Spleen (tissue), 11 donors: Measurements from ENCODE around the gene IDUA. TPM values are rescaled to one million over a fixed set of nuclear protein-coding genes. Genes with fewer than 3 reads are reported as not detected.
A peak's percentile ranks its signal among the peaks of the same experiment; 100 is the strongest.

Source experiments
- DNase-seq: peaks from one replicate; pipeline ENCODE4 v3.0.0-alpha.2; 2020
- H3K27ac ChIP-seq, 8 donors: fragments of 200-600 bp; sonication (generic) in 7 of 8; 1 replicate in 4 of 8; 2 replicates in 4 of 8; pipeline versions ENCODE4 v1.5.0 to v1.8.0; 2016 to 2021; ENCODE audit warnings: inconsistent platforms in 4 of 8, mild to moderate bottlenecking in 4 of 8, moderate library complexity in 1 of 8
- H3K27me3 ChIP-seq, 7 donors: fragments of 200-600 bp; sonication (generic) in 6 of 7; replicated peaks in 1 of 7; 1 replicate in 4 of 7; 2 replicates in 3 of 7; pipeline versions ENCODE4 v1.5.0 to v1.8.0; 2016 to 2021; ENCODE audit warnings: inconsistent platforms in 3 of 7, mild to moderate bottlenecking in 1 of 7
- H3K36me3 ChIP-seq, 6 donors: fragments of 200-600 bp; sonication (generic) in 5 of 6; 1 replicate in 4 of 6; 2 replicates in 2 of 6; pipeline versions ENCODE4 v1.5.0 to v1.8.0; 2016 to 2021; ENCODE audit warnings: inconsistent platforms in 2 of 6
- H3K4me1 ChIP-seq, 6 donors: fragments of 200-600 bp; sonication (generic) in 5 of 6; 1 replicate in 3 of 6; 2 replicates in 3 of 6; pipeline versions ENCODE4 v1.5.0 to v1.8.0; 2016 to 2021; ENCODE audit warnings: inconsistent platforms in 3 of 6
- H3K4me3 ChIP-seq, 8 donors: fragments of 200-600 bp; sonication (generic) in 7 of 8; 1 replicate in 4 of 8; 2 replicates in 4 of 8; pipeline versions ENCODE4 v1.5.0 to v1.8.0; 2016 to 2021; ENCODE audit warnings: inconsistent platforms in 4 of 8, mild to moderate bottlenecking in 4 of 8, moderate library complexity in 2 of 8
- H3K9me3 ChIP-seq, 8 donors: fragments of 200-600 bp; sonication (generic) in 7 of 8; 1 replicate in 4 of 8; 2 replicates in 4 of 8; pipeline versions ENCODE4 v1.5.0 to v1.8.0; 2016 to 2021; ENCODE audit warnings: inconsistent platforms in 4 of 8
- CTCF ChIP-seq, 11 experiments: fragments of 200-600 bp in 7 of 11; fragments of 450-650 bp in 4 of 11; sonication (generic) in 4 of 11; IDR thresholded peaks in 8 of 11; conservative IDR thresholded peaks in 3 of 11; 1 replicate in 7 of 11; 2 replicates in 4 of 11; pipeline versions ENCODE4 v1.4.0 to v1.8.0; 2016 to 2021; ENCODE audit warnings: antibody characterized with exemption in 11 of 11, inconsistent platforms in 4 of 11, mild to moderate bottlenecking in 1 of 11
- POLR2A ChIP-seq, 3 donors: fragments of 450-650 bp; IDR thresholded peaks; one replicate each; pipeline ENCODE4 v1.5.1; 2017; ENCODE audit warnings: antibody characterized with exemption in 3 of 3, mild to moderate bottlenecking in 1 of 3
- POLR2AphosphoS5 ChIP-seq, 3 donors: sonication (generic); formaldehyde crosslinking; IDR thresholded peaks; one replicate each; pipeline ENCODE4 v1.5.1; 2017; ENCODE audit warnings: antibody characterized with exemption in 3 of 3
- WGBS, 5 donors: extraction: QIAGEN DNeasy Blood & Tissue Kit in 3 of 5; methylation state at CpG; one replicate each; pipeline versions ENCODE4 v1.1.5 to v1.1.7; 2013 to 2018; 5-methylcytosine and 5-hydroxymethylcytosine counted together
- intact Hi-C: fragments of 100-400 bp; cut with DNase I; formaldehyde crosslinking; loops from one replicate; pipeline ENCODE4 v1.15.0; 2023; ENCODE audit warnings: low total_unique reads
- polyA plus RNA-seq, 3 donors: library from polyadenylated mRNA; stranded (reverse); fragments of 200-250 nt; gene quantifications; one replicate each; pipeline ENCODE4 v1.2.1, GENCODE V29; 2013
- total RNA-seq, 7 donors: library from RNA; depleted of rRNA in 3 of 7; stranded (reverse); fragments of >200 nt in 3 of 7; fragmentation: NEBNext Ultra II Directional in 4 of 7; extraction: Animal tissue kit (Norgen Biotek cat#: 25700) in 4 of 7; gene quantifications; one replicate each; pipeline versions ENCODE4 v1.1.0 to v1.2.1, GENCODE V29; 2016 to 2021
- donor health status: healthy with polysubstance abuse.
- donor health status: DM: no; HTN: no; CAD: no; lungs with moderate emphysema.
- donor health status: DM: no; HTN: no; CAD: no.
- donor health status: Bipolar disorder and iron deficiency.
- donor health status: healthy.
- donor health status: DM: no; HTN: no; CAD: no.
- donor health status: DM: yes; HTN: yes; CAD: no.

Gene IDUA
- total and polyA plus RNA-seq, 10 donors, result 11.5 to 58.3 (median 24.4) TPM

GRCh38 chr4:1027219-1027914 is 40.5 kb downstream of the IDUA start:
- no peak overlapping the region for H3K27ac ChIP-seq
- H3K27me3 ChIP-seq, result peaks cover 0 to 41% (median 33%) of the 10 kb centered on the region in 7 donors
- H3K36me3 ChIP-seq, result peaks cover 0 to 26% (median 14%) of the 10 kb centered on the region in 6 donors
- 71 to 75% (median 72%) methylated on average over 13 to 26 of the region's 26 CpGs for WGBS, 5 donors
- DNase-seq, result no peak
- H3K4me1 ChIP-seq, result peaks cover 0 to 32% (median 9%) of the 10 kb centered on the region in 6 donors
- no peaks in the 10 kb centered on the region for H3K9me3 ChIP-seq
- no peak overlapping the region for H3K4me3 ChIP-seq
- TF ChIP-seq CTCF (IDR thresholded peaks at IDR 0.05 in 8 of 11, conservative IDR thresholded peaks at IDR 0.05 in 3 of 11) (no peak), POLR2AphosphoS5 (IDR thresholded peaks at IDR 0.05) (no peak), POLR2A (IDR thresholded peaks at IDR 0.05) (no peak)
- intact Hi-C loops, result no loop called here

GRCh38 chr4:1027915-1028238 is 41.0 kb downstream of the IDUA start:
- DNase-seq, result no peak
- Histone ChIP-seq H3K9me3 (no peaks in the 10 kb centered on the region), H3K4me3 (no peak overlapping the region), H3K36me3 (peaks cover 0 to 26% (median 14%) of the 10 kb centered on the region in 6 donors), H3K27ac (no peak overlapping the region), H3K27me3 (peaks cover 0 to 46% (median 38%) of the 10 kb centered on the region in 7 donors), H3K4me1 (peaks cover 0 to 29% (median 8%) of the 10 kb centered on the region in 6 donors)
- WGBS, 5 donors, result 37 to 71% (median 67%) methylated on average over 4 to 9 of the region's 9 CpGs
- TF ChIP-seq POLR2A (IDR thresholded peaks at IDR 0.05), result no peak
- intact Hi-C loops, result no loop called here

- Histone ChIP-seq H3K36me3 (peaks cover 0 to 21% (median 14%) of the 10 kb centered on the region in 6 donors), H3K4me3 (no peak overlapping the region), H3K9me3 (no peaks in the 10 kb centered on the region), H3K27ac (no peak overlapping the region), H3K27me3 (peaks cover 0 to 55% (median 43%) of the 10 kb centered on the region in 7 donors), H3K4me1 (peaks cover 0 to 29% (median 8%) of the 10 kb centered on the region in 6 donors)
- intact Hi-C loops, result no loop called here
- WGBS, 5 donors, result 77 to 84% (median 81%) methylated on average over 20 to 36 of the region's 36 CpGs
- no peak for TF ChIP-seq POLR2A (IDR thresholded peaks at IDR 0.05)
- peak in 2 of 3 donors; percentile 12 to 38 for TF ChIP-seq POLR2AphosphoS5 (IDR thresholded peaks at IDR 0.05)
- DNase-seq, result no peak
Observed at GRCh38 chr4:1028574-1029220, 41.9 kb downstream of the IDUA start.

GRCh38 chr4:1029529-1029928 is 42.7 kb downstream of the IDUA start:
- no peaks in the 10 kb centered on the region for H3K9me3 ChIP-seq
- H3K4me1 ChIP-seq, result peaks cover 0 to 29% (median 8%) of the 10 kb centered on the region in 6 donors
- intact Hi-C loops, result no loop called here
- DNase-seq, result no peak
- no peak for TF ChIP-seq POLR2AphosphoS5 (IDR thresholded peaks at IDR 0.05)
- no peak for TF ChIP-seq POLR2A (IDR thresholded peaks at IDR 0.05)
- no peak for TF ChIP-seq CTCF (IDR thresholded peaks at IDR 0.05 in 8 of 11, conservative IDR thresholded peaks at IDR 0.05 in 3 of 11)
- peaks cover 0 to 63% (median 43%) of the 10 kb centered on the region in 7 donors for H3K27me3 ChIP-seq
- H3K4me3 ChIP-seq, result no peak overlapping the region
- WGBS, 5 donors, result 64 to 79% (median 70%) methylated on average over 8 to 17 of the region's 17 CpGs
- H3K27ac ChIP-seq, result no peak overlapping the region
- peaks cover 0 to 14% (median 10%) of the 10 kb centered on the region in 6 donors for H3K36me3 ChIP-seq

GRCh38 chr4:1030031-1030430 is 43.2 kb downstream of the IDUA start:
- H3K9me3 ChIP-seq, result no peaks in the 10 kb centered on the region
- TF ChIP-seq POLR2AphosphoS5 (IDR thresholded peaks at IDR 0.05), result no peak
- no peak for TF ChIP-seq CTCF (IDR thresholded peaks at IDR 0.05 in 8 of 11, conservative IDR thresholded peaks at IDR 0.05 in 3 of 11)
- TF ChIP-seq POLR2A (IDR thresholded peaks at IDR 0.05), result no peak
- H3K27ac ChIP-seq, result no peak overlapping the region
- DNase-seq, result no peak
- 63 to 77% (median 75%) methylated on average over 2 to 12 of the region's 12 CpGs for WGBS, 5 donors
- intact Hi-C loops, result no loop called here
- H3K4me1 ChIP-seq, result peaks cover 0 to 29% (median 8%) of the 10 kb centered on the region in 6 donors
- H3K36me3 ChIP-seq, result peaks cover 0 to 9% (median 5%) of the 10 kb centered on the region in 6 donors
- peaks cover 0 to 68% (median 43%) of the 10 kb centered on the region in 7 donors for H3K27me3 ChIP-seq
- no peak overlapping the region for H3K4me3 ChIP-seq
